ENCODE results near the gene DGKB. TPM values are rescaled to one million over a fixed set of nuclear protein-coding genes. Genes with fewer than 3 reads are reported as not detected.

DGKB gene
- total RNA-seq, 1 experiment from 2014 or later: 0.48 TPM

GRCh38 chr7:14414274-14414986 lies 488.1 kb downstream of the DGKB start:
- H3F3A ChIP-seq (ENCODE audit: insufficient read depth, low read depth): no peaks in the 10 kb centered on the region
- H3K4me2 ChIP-seq: no peak overlapping the region
- no peaks in the 10 kb centered on the region for H4K20me1 ChIP-seq (ENCODE audit: insufficient read depth)
- no peaks in the 10 kb centered on the region for H3K79me2 ChIP-seq (ENCODE audit: low read depth)
- no peaks in the 10 kb centered on the region for H3K4me1 ChIP-seq (replicated peaks; ENCODE audit: insufficient read depth)
- no peak for DNase-seq
- H3K36me3 ChIP-seq (ENCODE audit: low read depth): no peaks in the 10 kb centered on the region
- ChIA-PET POLR2A (ENCODE audit: unreplicated experiment) (no interaction called here), CTCF (no interaction called here)
- BruUV-seq (replicated peaks): no TSS peak
- no peak overlapping the region for H3K4me3 ChIP-seq
- no peaks in the 10 kb centered on the region for H3K27me3 ChIP-seq (ENCODE audit: insufficient read depth, low read depth)
- no peak overlapping the region for H3K27ac ChIP-seq
- intact Hi-C loops (cut with micrococcal nuclease; ENCODE audit: unreplicated experiment): no loop called here
- H3K9me2 ChIP-seq (ENCODE audit: insufficient read depth): no peaks in the 10 kb centered on the region; the same call in 1 of the 2 replicates
- H2AFZ ChIP-seq: no peak overlapping the region; the same call in 1 of the 2 replicates
- TF ChIP-seq EZH2 (IDR thresholded peaks at IDR 0.05; ENCODE audit: low read depth): no peak
- no peak for TF ChIP-seq CTCF (conservative IDR thresholded peaks at IDR 0.05)
- no peaks in the 10 kb centered on the region for H3K9me3 ChIP-seq (ENCODE audit: insufficient read depth, low read depth)

- ChIA-PET CTCF (no interaction called here), POLR2A (ENCODE audit: unreplicated experiment) (no interaction called here)
- H3K79me2 ChIP-seq (ENCODE audit: low read depth): no peaks in the 10 kb centered on the region
- no peak overlapping the region for H3K4me2 ChIP-seq
- intact Hi-C loops (cut with micrococcal nuclease; ENCODE audit: unreplicated experiment): no loop called here
- H3K4me1 ChIP-seq (replicated peaks; ENCODE audit: insufficient read depth): no peaks in the 10 kb centered on the region
- DNase-seq: no peak
- BruUV-seq (replicated peaks): no TSS peak
- no peaks in the 10 kb centered on the region for H3K9me3 ChIP-seq (ENCODE audit: insufficient read depth, low read depth)
- no peaks in the 10 kb centered on the region for H3K27me3 ChIP-seq (ENCODE audit: insufficient read depth, low read depth)
- no peak overlapping the region for H3K27ac ChIP-seq
- no peaks in the 10 kb centered on the region for H3K36me3 ChIP-seq (ENCODE audit: low read depth)
- H3F3A ChIP-seq (ENCODE audit: insufficient read depth, low read depth): no peaks in the 10 kb centered on the region
- no peak overlapping the region for H2AFZ ChIP-seq
- H3K9me2 ChIP-seq (ENCODE audit: insufficient read depth): no peaks in the 10 kb centered on the region
- no peak overlapping the region for H3K4me3 ChIP-seq
- TF ChIP-seq CTCF (conservative IDR thresholded peaks at IDR 0.05) (no peak), EZH2 (IDR thresholded peaks at IDR 0.05; ENCODE audit: low read depth) (no peak)
- no peaks in the 10 kb centered on the region for H4K20me1 ChIP-seq (ENCODE audit: insufficient read depth)
Observed at GRCh38 chr7:14407246-14408015, 495.1 kb downstream of the DGKB start.

GRCh38 chr7:14403587-14403986 lies 499.0 kb downstream of the DGKB start:
- H4K20me1 ChIP-seq (ENCODE audit: insufficient read depth): no peaks in the 10 kb centered on the region
- no peak overlapping the region for H3K4me2 ChIP-seq
- no TSS peak for BruUV-seq (replicated peaks)
- no peaks in the 10 kb centered on the region for H3F3A ChIP-seq (ENCODE audit: insufficient read depth, low read depth)
- ChIA-PET POLR2A (ENCODE audit: unreplicated experiment) (no interaction called here), CTCF (no interaction called here)
- no peaks in the 10 kb centered on the region for H3K4me1 ChIP-seq (replicated peaks; ENCODE audit: insufficient read depth)
- no peak for DNase-seq
- no peak overlapping the region for H3K27ac ChIP-seq
- no peaks in the 10 kb centered on the region for H3K9me2 ChIP-seq (ENCODE audit: insufficient read depth)
- no peak for TF ChIP-seq EZH2 (IDR thresholded peaks at IDR 0.05; ENCODE audit: low read depth)
- no peak for TF ChIP-seq CTCF (conservative IDR thresholded peaks at IDR 0.05)
- H3K27me3 ChIP-seq (ENCODE audit: insufficient read depth, low read depth): no peaks in the 10 kb centered on the region
- intact Hi-C loops (cut with micrococcal nuclease; ENCODE audit: unreplicated experiment): no loop called here
- no peaks in the 10 kb centered on the region for H3K79me2 ChIP-seq (ENCODE audit: low read depth)
- no peak overlapping the region for H2AFZ ChIP-seq
- H3K4me3 ChIP-seq: no peak overlapping the region
- no peaks in the 10 kb centered on the region for H3K36me3 ChIP-seq (ENCODE audit: low read depth)
- H3K9me3 ChIP-seq (ENCODE audit: insufficient read depth, low read depth): no peaks in the 10 kb centered on the region

Measured in PC-9 (cell line).